BJ (cell line): ENCODE data around the gene MGAT3. TPM values are rescaled to one million over a fixed set of nuclear protein-coding genes. Genes with fewer than 3 reads are reported as not detected.

Experiments
- CTCF ChIA-PET: fragments of 350-600 bp; formaldehyde crosslinking; extraction: SDS; loops from one replicate; lab custom pipeline; 2021; ENCODE audit warnings: antibody characterized with exemption, inconsistent platforms; lab: Yijun Ruan, JAX
- POLR2A ChIA-PET: fragments of 300-600 bp; sonication (Branson Sonifier 250); formaldehyde crosslinking; extraction: SDS; loops from one replicate; lab custom pipeline; 2021; ENCODE audit warnings: antibody characterized with exemption; lab: Charles Lee
- DNase-seq: peaks from one replicate; pipeline ENCODE4 v3.0.0-alpha.2; 2011; ENCODE audit warnings: low read depth
- H3K27me3 ChIP-seq: 2 replicates; pipeline ENCODE4 v1.6.0; 2011; ENCODE audit warnings: low read length; ENCODE audit not compliant: control insufficient read depth, insufficient read depth
- H3K36me3 ChIP-seq: 2 replicates; pipeline ENCODE4 v1.5.1; 2011; ENCODE audit warnings: low read length; ENCODE audit not compliant: control insufficient read depth, insufficient read depth
- H3K4me3 ChIP-seq: 2 replicates; pipeline ENCODE4 v1.5.1; 2011; ENCODE audit warnings: low read depth, mild to moderate bottlenecking, control low read depth, low read length
- CTCF ChIP-seq: IDR thresholded peaks from 2 replicates; pipeline ENCODE4 v1.5.1; 2011; ENCODE audit warnings: low read depth, mild to moderate bottlenecking, control low read depth, inconsistent platforms, low read length, moderate library complexity; ENCODE audit not compliant: insufficient read depth
- polyA plus RNA-seq: library from polyadenylated mRNA; depleted of rRNA; stranded (reverse); fragments of >200 nt; gene quantifications from 2 replicates; pipeline ENCODE4 v1.2.3, GENCODE V29; 2011

The MGAT3 gene
- polyA plus RNA-seq, 1 experiment: 0.53 TPM

- ChIA-PET POLR2A (no interaction called here), CTCF (interaction anchor here (1.2 to 3.6 kb wide), 3 partner anchors 10 to 48 kb away, joined by 5 to 11 read pairs (median 5); no protein-coding TSS in a partner anchor)
- DNase-seq: no peak
- H3K4me3 ChIP-seq: no peak overlapping the region
- H3K27me3 ChIP-seq: peaks cover 2% of the 10 kb centered on the region; the same call in 1 of the 2 replicates
- no peak for TF ChIP-seq CTCF
- no peaks in the 10 kb centered on the region for H3K36me3 ChIP-seq
These were observed 24.8 kb downstream of the MGAT3 start for GRCh38 chr22:39481595-39481994.

GRCh38 chr22:39482768-39483167, 26.0 kb downstream of the MGAT3 start:
- POLR2A ChIA-PET: no interaction called here
- CTCF ChIA-PET: interaction anchor here (2.2 to 3.6 kb wide), 2 partner anchors 11 to 47 kb away, joined by 5 to 11 read pairs; no protein-coding TSS in a partner anchor
- H3K27me3 ChIP-seq: peaks cover 2% of the 10 kb centered on the region; the same call in 1 of the 2 replicates
- no peak for TF ChIP-seq CTCF
- no peak for DNase-seq
- H3K36me3 ChIP-seq: no peaks in the 10 kb centered on the region
- no peak overlapping the region for H3K4me3 ChIP-seq

GRCh38 chr22:39486951-39487825, 30.4 kb downstream of the MGAT3 start:
- H3K27me3 ChIP-seq: no peaks in the 10 kb centered on the region; the same call in 1 of the 2 replicates
- DNase-seq: no peak
- CTCF ChIA-PET: interaction anchor here (1.7 kb wide), 1 partner anchor 9 kb away, joined by 4 read pairs; no protein-coding TSS in a partner anchor
- no peak overlapping the region for H3K4me3 ChIP-seq
- no peaks in the 10 kb centered on the region for H3K36me3 ChIP-seq
- POLR2A ChIA-PET: no interaction called here
- no peak for TF ChIP-seq CTCF

GRCh38 chr22:39487826-39488520, 31.2 kb downstream of the MGAT3 start:
- Histone ChIP-seq H3K36me3 (no peaks in the 10 kb centered on the region), H3K4me3 (no peak overlapping the region), H3K27me3 (no peaks in the 10 kb centered on the region; the same call in 1 of the 2 replicates)
- ChIA-PET CTCF (interaction anchor here (1.7 kb wide), 1 partner anchor 8 kb away, joined by 4 read pairs; no protein-coding TSS in a partner anchor), POLR2A (no interaction called here)
- no peak for DNase-seq
- no peak for TF ChIP-seq CTCF
